Measurements from ENCODE around the gene ACOT8.

ACOT8 gene

GRCh38 chr20:45841407-45842129 is 15.6 kb downstream of the ACOT8 start:
- no peak for DNase-seq (ENCODE audit: insufficient read length, low spot score)
- no peak for FAIRE-seq
- TF ChIP-seq CTCF (IDR thresholded peaks at IDR 0.05; ENCODE audit: insufficient read depth, missing control alignments) = no peak

GRCh38 chr20:45840700-45841198 is 16.4 kb downstream of the ACOT8 start:
- no peak for TF ChIP-seq CTCF (IDR thresholded peaks at IDR 0.05; ENCODE audit: insufficient read depth, missing control alignments)
- DNase-seq (ENCODE audit: insufficient read length, low spot score) = no peak
- FAIRE-seq = no peak

- TF ChIP-seq CTCF (IDR thresholded peaks at IDR 0.05; ENCODE audit: insufficient read depth, missing control alignments) = no peak
- FAIRE-seq (no peak), DNase-seq (ENCODE audit: insufficient read length, low spot score) (no peak)
Observed at GRCh38 chr20:45836841-45837240, 20.4 kb downstream of the ACOT8 start.

GRCh38 chr20:45835825-45836224 is 21.4 kb downstream of the ACOT8 start:
- FAIRE-seq = no peak
- no peak for TF ChIP-seq CTCF (IDR thresholded peaks at IDR 0.05; ENCODE audit: insufficient read depth, missing control alignments)
- DNase-seq (ENCODE audit: insufficient read length, low spot score) = no peak

GRCh38 chr20:45835329-45835765 is 21.8 kb downstream of the ACOT8 start:
- DNase-seq (ENCODE audit: insufficient read length, low spot score) (no peak), FAIRE-seq (no peak)
- TF ChIP-seq CTCF (IDR thresholded peaks at IDR 0.05; ENCODE audit: insufficient read depth, missing control alignments) = no peak

- TF ChIP-seq CTCF (IDR thresholded peaks at IDR 0.05; ENCODE audit: insufficient read depth, missing control alignments) = no peak
- no peak for FAIRE-seq
- DNase-seq (ENCODE audit: insufficient read length, low spot score) = no peak
Observed at GRCh38 chr20:45834797-45835161, 22.4 kb downstream of the ACOT8 start.
